HL-60 (cell line): ENCODE measurements around the gene CD2.

Source experiments
- POLR2AphosphoS5 ChIP-seq: IDR thresholded peaks from 2 replicates; pipeline ENCODE4 v1.6.1; 2012; ENCODE audit warnings: low read depth
- TF ChIP-seq, protein P1 (sequence below): IDR thresholded peaks from one replicate; pipeline ENCODE4 v1.5.1; 2011; ENCODE audit warnings: low read length, control low read depth, inconsistent platforms; ENCODE audit not compliant: insufficient read depth

GRCh38 chr1:116764906-116765862 is 11.0 kb downstream of the CD2 start:
- TF ChIP-seq, protein P1, sequence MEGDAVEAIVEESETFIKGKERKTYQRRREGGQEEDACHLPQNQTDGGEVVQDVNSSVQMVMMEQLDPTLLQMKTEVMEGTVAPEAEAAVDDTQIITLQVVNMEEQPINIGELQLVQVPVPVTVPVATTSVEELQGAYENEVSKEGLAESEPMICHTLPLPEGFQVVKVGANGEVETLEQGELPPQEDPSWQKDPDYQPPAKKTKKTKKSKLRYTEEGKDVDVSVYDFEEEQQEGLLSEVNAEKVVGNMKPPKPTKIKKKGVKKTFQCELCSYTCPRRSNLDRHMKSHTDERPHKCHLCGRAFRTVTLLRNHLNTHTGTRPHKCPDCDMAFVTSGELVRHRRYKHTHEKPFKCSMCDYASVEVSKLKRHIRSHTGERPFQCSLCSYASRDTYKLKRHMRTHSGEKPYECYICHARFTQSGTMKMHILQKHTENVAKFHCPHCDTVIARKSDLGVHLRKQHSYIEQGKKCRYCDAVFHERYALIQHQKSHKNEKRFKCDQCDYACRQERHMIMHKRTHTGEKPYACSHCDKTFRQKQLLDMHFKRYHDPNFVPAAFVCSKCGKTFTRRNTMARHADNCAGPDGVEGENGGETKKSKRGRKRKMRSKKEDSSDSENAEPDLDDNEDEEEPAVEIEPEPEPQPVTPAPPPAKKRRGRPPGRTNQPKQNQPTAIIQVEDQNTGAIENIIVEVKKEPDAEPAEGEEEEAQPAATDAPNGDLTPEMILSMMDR, result no peak
- no peak for TF ChIP-seq POLR2AphosphoS5
